Measurements from ENCODE around the gene OR52N1.
A peak's percentile ranks its signal among the peaks of the same experiment; 100 is the strongest.

The OR52N1 gene

DNA sequence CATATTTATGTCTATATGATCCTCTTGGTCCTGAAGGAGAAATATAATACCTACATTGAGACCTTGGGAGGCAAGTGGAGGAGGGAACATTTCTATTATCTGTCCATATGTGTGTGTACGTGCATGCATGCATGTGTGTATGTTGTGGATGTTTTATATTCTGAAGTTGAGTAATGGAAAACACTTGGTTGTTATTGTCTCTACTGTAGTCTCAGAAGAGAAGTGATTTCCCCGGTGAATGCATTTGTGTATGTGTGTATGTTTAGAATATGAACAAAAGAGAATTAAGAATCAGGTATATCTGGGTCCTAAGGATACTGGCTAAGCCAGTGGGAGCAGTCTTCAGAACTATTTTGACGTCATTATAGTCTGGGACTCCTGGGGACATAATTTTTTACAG lies at the start of gene OR52N1:
Gene OR52N1, minus strand, starts transcription at position 101 of the 400 bp plus-strand sequence. CDS start 2,449 bp downstream, outside the sequence.
- no peak for DNase-seq (ENCODE audit: low read depth)

DNA sequence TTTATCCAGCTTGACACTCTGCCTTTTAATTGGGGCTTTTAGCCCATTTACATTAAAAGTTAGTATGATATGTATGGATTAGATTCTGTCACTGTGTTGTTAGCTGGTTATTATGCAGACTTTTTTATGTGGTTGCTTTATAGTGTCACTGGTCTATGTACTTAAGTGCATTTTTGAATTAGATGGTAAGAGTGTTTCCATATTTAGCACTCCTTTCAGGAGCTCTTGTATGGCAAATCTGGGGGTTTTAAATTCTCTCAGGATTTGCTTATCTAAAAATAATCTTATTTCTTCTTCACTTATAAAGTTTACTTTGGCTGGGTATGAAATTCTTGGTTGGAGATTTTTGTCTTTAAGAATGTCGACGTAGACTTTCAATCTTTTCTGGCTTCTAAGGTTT lies 46.6 kb upstream of the OR52N1 start:
- no peak for DNase-seq (ENCODE audit: low read depth)

DNA sequence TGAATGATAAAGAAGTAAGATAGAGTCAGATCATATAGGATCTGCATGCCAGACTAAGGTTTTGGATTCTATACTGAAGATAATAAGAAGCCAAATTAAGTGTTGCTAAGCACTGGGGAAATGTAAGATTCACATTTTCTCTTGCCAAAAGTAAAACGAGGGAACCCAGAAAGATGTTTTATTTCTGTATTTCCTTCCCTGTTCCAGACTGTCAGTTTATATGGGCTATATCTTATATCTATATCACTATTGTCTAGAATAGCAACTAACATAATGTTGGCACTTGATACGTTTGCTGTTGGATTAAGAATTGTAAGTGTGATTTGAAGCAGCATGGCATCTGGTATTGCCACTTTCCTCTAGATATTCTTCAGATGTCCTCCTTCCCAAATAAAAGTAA lies 42.4 kb upstream of the OR52N1 start:
- no peak for DNase-seq (ENCODE audit: low read depth)

DNA sequence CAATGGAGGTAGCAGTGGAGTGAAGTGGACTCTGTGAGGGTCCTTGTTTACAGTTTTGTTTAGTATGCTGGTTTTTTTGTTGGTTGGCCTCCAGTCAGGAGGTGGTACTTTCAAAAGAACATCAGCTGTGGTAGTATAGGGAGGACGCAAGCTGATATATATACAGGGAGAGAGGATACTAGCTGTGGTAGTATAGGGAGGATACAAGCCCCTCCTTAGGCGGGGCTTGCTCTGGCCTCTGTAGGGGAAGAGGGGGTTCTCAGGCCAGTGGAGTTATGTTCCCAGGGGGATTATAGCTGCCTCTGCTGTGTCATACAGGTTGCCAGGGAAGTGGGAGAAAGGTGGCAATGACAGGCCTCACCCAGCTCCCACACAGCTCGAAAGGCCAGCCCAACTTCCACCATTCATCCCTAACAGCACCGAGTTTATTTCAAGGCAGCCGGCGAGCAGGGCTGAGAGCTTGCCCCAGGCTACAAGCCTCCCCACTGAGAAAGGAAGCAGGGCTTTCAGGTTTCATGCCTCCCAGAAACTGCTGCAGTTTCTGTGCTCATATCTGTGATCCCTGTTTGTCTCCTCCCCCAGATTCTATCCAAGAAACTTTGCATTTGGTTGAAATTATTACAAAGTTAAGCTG lies 40.2 kb upstream of the OR52N1 start:
- no peak for DNase-seq (ENCODE audit: low read depth)

DNA sequence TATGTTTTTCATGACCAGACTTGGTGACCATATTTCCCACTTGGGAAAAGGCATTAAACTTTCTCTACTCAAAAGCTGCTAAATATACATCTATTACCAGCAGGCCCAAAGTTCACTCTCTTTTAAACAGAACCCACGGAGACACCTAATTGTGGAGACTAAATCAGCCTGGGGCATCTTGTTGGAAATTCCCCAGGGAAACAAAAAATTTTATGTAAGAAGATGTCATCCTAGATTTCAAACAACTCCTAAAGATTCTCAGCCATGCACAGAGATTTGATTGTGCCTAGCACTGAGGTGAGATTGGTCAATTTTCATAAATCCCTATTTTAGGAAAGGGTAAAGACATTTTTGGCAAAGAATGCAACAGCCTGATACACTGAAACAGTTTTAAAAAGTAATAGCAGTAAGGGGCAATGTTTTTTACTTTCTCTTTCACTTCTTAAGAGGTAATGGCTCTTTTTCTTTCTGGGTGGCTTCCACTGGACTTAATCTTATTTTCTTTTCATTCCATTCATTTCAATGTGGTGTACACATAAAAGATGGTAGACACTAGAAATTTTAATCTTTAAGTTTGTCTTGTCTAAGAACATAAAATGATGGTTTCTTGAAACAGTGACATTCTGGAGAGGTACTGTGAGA lies 27.3 kb upstream of the OR52N1 start:
- no peak for DNase-seq (ENCODE audit: low read depth)

DNA sequence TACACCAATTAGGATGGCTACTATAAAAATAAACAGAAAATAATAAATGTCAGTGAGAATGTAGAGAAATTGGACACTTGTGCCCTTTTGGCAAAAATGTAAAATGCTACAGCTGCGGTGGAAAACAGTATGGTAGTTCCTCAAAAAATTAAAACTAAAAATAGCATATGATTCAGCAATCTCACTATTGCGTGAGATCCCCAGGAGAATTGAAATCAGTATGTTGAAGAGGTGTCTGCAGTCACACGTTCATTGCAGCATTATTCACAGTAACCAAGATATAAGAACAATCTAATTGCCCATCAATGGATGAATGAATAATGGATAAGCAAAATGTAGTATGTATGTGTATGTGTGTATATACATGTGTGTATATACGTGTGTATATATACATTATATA lies 24.5 kb upstream of the OR52N1 start:
- DNase-seq (ENCODE audit: low read depth): no peak

DNA sequence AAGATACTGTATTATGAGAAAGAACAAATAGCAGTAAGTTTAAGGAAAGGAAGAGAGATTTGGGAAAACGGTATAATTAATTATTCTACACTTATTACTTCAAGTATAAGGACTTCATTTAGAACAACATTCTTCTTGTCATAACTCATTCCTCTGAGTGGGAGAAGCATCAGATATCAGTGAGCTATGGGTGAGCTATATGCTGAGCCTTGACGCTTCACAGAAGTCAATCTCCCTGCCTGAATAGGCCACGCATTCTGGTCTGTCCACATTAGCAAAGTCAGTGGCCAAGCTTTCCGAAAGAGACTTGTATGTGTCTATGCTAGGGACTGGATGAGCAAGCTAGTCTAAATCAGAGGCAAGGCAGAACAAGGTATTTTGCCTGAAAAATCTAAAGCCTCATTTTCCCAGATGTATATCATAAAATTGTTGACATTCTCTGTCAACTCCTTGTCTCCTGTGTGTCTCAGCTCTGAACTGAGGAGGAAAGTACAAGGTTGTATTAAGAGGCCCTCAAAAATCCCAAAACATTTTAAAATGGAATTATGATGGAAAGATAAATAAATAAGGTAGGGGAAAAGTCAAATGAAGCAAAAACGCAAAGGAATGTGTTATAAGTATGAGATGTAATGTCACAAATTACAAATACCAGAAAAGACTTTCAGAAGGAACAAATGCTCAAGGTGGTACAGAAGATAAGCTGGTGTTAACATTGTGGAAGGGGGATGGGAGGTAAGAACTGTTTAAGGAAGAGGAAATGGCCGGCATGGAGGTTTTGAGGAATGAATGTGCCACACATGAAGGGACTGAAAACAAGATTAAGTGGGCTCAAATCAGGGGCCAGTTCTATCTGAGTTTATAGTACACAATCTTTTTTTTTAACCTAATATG lies 19.1 kb upstream of the OR52N1 start:
- peak; percentile 45 for DNase-seq (ENCODE audit: low read depth)

DNA sequence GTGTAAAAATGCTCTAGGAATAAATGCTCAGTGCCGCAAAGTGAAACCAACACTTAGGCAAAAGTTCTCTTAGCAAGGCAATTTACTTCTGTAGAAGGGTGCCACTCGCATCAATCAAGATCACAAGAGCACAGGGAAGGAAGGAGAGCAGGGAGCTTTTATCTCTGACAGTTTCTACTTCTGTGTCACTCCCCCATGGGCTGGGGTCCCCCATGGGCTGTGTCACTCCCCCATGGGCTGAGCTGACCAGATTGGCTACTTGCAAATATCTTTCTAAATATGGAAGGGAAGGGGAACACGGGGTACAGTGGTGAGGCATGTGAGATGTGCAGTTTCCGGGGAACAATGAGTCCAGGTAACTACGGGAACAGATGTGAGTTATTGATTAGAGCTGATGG lies 18.1 kb upstream of the OR52N1 start:
- no peak for DNase-seq (ENCODE audit: low read depth)

DNA sequence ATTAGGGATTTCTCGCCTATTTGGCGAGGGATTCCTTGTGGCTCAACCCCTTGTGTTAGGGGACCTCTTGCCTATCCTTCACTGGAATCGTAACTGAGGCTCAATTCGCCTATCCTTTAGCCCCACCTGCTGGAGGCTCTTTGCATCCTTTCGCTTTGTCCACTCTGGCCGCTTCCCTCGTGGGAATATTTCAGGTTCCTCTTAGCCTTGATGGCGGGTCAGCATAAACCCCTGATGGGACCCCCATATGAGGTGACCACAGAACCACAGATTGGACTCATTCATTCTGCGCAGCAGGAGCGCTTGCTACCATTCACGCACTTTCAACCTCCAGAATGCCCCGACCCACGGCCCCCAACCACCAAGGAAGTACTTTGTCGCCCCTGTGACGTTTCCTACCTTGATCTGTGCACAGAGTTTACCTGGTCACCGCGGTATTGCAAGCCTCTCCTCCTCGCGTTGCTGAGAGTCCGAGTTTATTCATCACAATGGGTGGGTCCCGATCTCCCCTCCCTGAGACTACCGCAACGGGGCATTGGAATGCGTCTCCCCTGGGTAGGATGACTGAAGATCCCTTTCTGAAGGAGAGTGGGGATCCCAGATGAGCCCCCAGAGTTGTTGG lies 17.5 kb upstream of the OR52N1 start, which contains the start of gene OR52N2:
Gene OR52N2, plus strand, starts transcription at position 425 of the 622 bp plus-strand sequence. CDS start 11,412 bp downstream, outside the sequence.
- DNase-seq (ENCODE audit: low read depth): peak; percentile 11

DNA sequence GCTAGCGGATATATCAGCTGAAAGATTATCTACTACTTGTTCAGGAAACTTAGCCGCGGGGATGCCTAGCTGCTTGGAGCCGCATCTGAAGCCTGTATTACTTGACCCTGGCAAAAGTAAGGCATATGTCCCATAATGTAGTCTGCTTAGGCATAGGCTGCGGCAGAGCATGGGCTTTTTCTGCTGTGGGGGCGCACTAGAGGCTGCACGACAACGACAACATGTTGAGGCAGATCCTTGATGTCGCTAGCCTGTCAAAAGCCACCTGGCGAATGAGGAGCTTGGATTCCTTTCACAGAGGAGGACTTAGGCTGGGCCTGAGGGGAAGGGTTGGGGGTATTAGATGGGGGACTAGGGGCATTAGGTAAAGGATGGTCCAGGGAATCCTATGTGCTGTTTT lies 16.5 kb upstream of the OR52N1 start:
- no peak for DNase-seq (ENCODE audit: low read depth)

DNA sequence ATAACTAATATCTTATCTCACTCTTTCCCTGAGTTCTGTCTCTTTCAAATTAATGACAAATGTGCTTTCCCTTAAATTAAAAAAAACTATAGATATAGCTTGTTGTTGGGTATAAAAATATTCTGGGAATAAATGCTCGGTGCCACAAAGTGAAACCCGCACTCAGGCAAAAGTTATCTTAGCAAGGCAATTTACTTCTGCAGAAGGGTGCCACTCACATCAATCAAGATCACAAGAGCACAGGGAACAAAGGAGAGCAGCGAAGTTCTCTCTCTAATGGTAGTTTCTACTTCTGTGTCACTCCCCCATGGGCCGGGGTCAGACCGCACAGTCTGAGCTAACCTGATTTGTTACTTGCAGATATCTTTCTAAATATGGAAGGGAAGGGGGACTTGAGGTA lies 12.9 kb upstream of the OR52N1 start:
- no peak for DNase-seq (ENCODE audit: low read depth)

DNA sequence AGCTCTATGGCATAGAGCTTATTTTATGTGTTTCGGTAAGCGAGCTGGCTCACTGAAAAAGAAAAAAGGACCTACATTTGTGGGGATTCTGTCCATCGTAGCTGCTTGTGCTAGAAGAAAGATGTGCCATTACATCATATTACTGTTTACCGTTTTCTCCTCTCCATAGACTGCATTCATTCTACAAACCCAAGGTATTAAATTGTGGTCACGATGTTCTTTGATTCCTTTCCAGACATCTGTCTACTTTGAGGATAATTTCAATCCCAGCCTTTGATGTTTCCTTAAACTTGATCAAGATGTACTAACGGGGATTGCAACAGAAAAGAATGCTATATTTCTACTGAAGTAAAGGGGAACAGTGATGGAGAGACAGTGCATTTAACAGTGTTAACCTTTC lies 5.5 kb upstream of the OR52N1 start:
- DNase-seq (ENCODE audit: low read depth): no peak

DNA sequence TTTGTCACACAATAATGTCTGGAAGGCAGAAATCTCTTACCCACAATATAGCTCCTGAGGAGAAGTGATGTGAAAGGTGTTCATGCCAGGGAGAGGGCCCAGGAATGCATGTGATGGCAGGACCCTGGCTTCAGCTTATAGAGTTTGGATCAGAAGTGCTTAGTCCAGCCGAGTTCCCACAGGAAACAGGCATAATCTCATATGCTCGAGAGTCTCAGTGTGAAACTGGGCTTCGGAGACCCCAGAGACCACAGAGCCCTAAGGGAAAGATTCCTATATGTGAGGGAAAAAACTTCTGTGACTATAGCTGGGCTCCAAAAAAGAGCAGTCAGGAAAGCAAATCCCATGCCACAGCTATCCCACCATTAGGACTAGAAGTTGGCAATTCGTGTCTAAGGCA lies 7.8 kb downstream of the OR52N1 start, which contains the start of gene OR52N5:
Gene OR52N5, minus strand, starts transcription at position 101 of the 400 bp plus-strand sequence. CDS start 4,721 bp downstream, outside the sequence.
- no peak for DNase-seq (ENCODE audit: low read depth)

DNA sequence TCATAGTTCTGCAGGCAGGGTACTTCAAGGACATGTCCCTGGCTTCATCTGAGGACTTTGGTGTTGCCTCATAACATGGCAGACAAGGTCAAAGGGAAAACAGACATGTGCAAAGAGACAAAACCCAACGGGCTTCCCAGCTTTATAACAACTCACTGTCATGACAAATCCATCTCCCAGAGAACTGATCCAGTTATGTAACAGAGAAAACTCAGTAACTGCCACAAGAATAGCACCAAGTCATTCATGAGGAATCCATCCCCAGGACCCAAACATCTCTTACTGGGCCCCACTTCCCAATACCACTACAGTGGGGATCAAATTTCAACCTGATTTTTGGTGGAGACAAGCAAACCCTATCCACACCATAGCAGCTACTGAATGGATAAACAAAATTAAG lies 24.0 kb downstream of the OR52N1 start:
- no peak for DNase-seq (ENCODE audit: low read depth)

DNA sequence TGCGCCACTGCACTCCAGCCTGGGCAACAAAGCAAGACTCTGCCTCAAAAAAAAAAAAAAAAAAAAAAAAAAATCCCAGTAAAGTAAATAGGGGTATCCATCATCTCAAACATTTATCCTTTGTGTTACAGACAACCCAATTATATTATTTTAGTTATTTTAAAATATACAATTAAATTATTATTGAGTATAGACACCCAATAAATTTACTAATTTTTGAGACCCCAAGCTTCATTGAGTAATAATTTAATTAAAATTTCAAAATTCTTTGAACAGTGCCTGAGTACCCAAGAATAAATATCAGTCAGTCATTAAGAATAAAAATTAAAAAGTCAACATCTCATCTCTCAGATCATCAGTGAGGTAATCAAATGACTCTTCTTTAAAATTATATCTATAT lies 37.1 kb downstream of the OR52N1 start, which contains the start of gene OR52N4:
Gene OR52N4, plus strand, starts transcription at position 301 of the 400 bp plus-strand sequence. CDS start 498 bp downstream, outside the sequence.
- DNase-seq (ENCODE audit: low read depth): no peak

DNA sequence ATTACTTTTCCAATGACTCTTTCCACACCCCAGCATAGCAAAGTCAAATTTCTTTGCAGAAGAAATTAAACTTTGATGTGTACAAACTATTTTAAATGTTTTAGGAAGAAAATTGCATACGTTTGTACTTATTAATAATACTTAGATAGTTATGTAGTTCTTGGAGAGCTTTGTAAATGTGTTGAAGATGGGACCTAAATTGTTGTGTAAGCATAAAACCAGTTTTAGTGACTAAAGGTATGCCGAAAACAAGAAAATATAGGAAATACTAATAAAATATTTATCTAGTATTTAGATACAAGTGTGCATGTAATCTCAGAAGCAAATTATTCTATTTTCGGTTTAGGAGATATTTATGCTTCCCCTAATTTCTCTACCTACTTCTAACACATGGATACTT lies 41.2 kb downstream of the OR52N1 start:
- no peak for DNase-seq (ENCODE audit: low read depth)

DNA sequence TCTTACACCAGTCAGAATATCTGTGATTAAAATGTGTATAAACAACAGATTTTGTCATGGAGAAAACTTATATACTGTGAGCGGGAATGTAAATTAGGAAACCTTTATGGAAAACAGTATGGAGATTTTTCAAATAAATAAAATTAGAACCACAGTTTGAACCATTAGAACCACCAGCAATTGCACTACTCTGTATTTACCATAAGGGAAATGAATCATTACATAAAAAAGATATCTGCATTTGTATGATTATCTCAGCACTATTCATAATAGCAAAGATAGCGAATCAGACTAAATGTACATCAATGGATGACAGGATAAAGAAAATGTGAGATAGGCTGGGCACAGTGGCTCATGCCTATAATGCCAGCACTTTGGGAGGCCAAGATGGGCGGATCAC lies 44.5 kb downstream of the OR52N1 start:
- no peak for DNase-seq (ENCODE audit: low read depth)

DNA sequence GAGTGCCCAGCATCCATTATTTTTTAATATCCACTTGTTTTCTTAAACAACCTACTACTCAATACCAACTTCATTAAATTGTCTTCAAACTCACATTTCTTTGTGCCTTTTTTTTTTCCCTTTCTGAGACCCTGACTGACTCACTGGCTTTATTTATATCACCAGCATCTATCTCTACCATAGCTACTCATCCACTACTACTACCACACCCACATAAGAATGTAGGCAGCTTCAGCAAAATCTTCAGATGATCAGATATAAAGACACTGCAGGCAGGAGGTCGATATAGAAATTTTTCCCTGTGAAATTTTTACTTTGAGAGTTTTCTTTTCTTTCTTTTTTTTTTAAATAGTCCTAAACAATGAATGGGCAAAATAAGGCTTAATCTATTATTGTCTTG lies 52.6 kb downstream of the OR52N1 start:
- DNase-seq (ENCODE audit: low read depth): no peak

DNA sequence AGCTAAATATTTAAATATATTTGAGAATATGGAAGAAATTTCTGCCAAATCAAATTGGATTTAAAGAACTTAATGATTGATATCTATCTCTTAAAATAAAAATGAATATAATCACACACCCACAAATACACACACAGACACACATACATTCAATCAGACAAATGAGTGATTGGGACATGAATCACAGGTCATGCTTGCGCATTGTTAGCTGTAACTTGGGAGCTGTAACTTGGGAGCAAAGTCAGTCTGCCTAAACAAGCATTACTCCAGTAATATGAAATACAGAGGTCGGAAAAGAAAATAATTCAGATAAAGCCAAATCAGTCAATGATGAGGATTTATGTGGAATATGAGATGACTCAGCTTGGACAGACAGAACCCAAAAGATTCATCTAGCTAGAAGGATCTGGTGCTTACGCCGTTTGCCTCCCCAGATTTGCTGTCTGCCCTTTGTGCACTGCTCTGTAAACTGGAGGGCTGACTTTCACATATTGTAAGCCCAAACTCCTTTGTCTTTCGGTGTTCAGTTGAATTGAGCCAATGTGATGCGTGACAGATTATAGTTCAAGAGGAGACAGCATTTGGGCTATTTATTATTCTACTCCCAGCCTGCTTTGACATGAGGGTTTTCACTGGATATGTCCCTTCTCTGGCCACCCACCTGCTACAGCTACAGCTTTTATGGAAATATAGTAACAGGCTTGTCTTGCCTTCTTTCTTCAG lies 53.2 kb downstream of the OR52N1 start:
- no peak for DNase-seq (ENCODE audit: low read depth)

DNA sequence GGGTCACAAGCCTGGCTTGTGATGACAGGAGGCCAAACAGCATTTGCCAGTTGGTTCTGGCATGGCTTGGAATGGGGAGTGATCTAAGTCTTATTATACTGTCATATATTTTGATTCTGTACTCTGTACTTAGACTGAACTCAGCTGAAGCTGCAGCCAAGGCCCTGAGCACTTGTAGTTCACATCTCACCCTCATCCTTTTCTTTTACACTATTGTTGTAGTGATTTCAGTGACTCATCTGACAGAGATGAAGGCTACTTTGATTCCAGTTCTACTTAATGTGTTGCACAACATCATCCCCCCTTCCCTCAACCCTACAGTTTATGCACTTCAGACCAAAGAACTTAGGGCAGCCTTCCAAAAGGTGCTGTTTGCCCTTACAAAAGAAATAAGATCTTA lies 54.0 kb downstream of the OR52N1 start:
- DNase-seq (ENCODE audit: low read depth): no peak
